HL-60/S4 treated with retinoic acid at 250 ng/mL for 4 days and 3 days (cell line): ENCODE measurements around the gene GASK1A.

ENCODE experiments used
- in situ Hi-C: fragments of 300-500 bp; cut with MboI; formaldehyde crosslinking; loops from 2 replicates; pipeline ENCODE4 v1.7.0; 2022; ENCODE audit warnings: low sequenced_read_pairs

The GASK1A gene

GRCh38 chr3:43013256-43013655 lies 34.1 kb downstream of the GASK1A start:
- in situ Hi-C loops = no loop called here

GRCh38 chr3:43013743-43014155 lies 34.6 kb downstream of the GASK1A start:
- in situ Hi-C loops = no loop called here

DNA sequence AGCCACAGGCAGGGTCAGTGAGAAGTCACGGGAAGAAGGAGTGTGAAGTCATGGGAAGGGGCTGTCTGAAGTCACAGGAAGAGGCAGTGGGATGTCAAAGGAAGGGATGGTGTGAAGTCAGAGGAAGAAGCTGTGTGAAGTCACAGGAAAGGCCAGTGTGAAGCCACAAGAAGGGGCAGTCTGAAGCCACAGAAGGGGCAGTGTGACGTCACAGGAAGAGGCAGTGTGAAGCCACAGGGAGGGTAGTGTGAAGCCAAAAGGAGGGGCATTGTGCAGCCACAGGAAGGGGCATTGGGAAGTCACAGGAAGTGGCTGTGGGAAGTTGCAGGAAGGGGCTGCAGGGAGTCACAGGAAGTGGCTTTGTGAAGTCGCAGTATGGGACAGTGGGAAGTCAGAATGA lies 35.1 kb downstream of the GASK1A start:
- in situ Hi-C loops = no loop called here

DNA sequence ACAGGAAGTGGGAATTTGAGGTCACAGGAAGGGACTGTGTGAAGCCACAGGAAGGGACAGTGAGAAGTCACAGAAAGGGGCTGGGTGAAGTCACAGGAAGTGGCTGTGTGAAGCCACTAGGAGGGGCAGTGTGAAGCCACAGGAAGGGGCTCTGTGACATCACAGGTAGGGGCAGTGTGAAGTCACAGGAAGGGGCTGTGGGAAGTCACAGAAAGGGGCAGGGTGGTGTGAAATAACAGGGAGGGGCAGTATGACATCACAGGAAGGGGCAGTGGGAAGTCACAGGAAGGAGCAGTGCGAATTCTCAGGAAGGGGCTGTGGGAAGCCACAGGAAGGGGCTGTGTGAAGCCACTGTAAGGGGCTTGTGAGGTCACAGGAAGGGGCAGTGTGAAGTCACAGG lies 35.8 kb downstream of the GASK1A start:
- in situ Hi-C loops = no loop called here

DNA sequence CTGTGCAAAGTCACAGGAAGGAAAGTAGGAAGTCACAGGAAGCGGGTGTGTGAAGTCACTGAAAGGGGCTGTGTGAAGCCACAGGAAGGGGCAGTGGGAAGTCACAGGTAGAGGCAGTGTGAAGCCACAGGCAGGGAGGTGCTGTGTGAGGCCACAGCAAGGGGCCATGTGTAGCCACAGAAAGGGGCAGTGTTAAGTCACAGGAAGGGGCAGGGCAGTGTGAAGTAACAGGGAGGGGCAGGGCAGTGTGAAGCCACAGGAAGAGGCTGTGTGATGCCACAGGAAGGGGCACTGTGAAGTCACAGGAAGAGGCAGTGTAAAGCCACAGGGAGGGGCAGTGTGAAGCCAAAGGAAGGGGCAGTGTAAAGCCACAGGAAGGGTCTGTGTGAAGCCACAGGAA lies 36.5 kb downstream of the GASK1A start:
- in situ Hi-C loops = no loop called here

- in situ Hi-C loops = no loop called here
These were observed 37.1 kb downstream of the GASK1A start for GRCh38 chr3:43015991-43016865.

- in situ Hi-C loops = no loop called here
These were observed 37.9 kb downstream of the GASK1A start for GRCh38 chr3:43017004-43017403.

- in situ Hi-C loops = no loop called here
These were observed 38.6 kb downstream of the GASK1A start for GRCh38 chr3:43017593-43018195.

DNA sequence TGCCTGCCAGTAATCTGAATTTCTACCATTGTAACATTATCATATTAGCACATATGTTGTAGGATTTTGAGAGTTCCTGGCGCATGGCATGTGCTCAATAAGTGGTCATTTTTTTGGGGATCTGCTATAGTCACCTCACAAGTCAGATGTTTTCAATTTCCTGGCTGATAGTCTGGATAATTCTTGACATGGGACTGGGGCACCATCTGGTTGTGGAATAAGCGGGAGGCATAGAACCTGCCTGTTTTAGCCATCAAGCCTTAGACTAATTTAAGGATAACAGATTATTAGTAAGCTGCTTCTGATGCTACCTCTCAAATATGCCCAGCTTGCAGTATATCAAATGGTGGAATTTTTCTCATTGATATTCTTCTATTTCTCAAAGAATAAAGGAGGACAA lies 39.1 kb downstream of the GASK1A start:
- in situ Hi-C loops = no loop called here

- in situ Hi-C loops = no loop called here
These were observed 40.1 kb downstream of the GASK1A start for GRCh38 chr3:43019006-43019809.

DNA sequence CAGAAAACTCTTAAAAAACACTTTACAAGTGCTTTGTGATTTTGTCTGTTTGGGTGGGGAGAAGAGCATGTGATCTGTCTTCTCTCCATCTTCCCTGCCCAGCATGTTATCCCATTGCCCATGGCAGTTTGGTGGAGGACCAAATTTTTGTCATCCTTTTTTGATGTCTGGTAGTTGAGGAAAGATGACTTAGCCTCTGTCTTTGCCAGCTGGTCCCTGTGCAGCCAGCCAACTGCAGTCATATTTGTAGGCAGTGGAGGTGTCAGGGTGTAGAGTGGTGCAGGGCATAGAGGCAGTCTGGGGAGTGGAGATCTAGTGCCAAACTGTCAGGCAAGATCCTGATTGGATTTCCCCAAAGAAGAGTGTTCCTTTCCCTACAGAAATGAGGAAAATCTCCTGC lies 40.7 kb downstream of the GASK1A start:
- in situ Hi-C loops = no loop called here

DNA sequence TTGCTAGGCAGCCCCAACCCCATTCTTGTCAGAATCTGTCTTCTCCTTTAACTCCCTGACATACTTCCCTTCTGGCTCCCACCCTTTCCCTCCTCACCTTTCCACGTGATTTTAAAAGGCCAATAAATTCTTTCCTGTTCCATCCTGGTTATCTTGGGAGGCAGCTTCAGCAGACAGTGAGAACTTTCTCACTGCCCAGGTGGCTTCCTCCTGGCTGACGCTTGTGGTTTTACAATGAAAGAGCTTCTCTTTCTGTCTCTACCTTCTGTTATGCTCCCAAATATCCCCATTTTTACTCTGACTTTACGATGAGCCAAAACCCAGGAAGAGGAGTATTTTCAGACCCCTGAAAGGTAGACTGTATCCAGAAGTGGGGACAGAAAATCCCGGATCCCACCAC lies 42.1 kb downstream of the GASK1A start:
- in situ Hi-C loops = no loop called here

- in situ Hi-C loops = no loop called here
These were observed 43.0 kb downstream of the GASK1A start for GRCh38 chr3:43022121-43022520.

DNA sequence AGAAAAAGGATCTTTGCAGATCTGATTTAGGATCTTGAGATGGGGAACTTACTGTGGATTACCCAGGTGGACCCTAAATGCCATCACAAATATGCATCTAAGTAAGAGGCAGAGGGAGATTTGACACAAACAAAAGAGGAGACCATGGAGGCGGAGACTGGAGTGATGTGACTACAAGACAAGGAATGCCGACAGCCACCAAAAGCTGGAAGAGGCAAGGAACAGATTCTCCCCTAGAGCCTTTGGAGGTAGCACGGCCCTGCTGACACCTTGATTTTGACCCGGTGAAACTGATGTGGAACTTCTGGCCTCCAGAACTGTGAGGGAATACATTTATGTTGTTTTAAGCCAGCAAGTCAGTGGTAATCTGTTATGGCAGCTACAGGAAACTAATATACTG lies 44.0 kb downstream of the GASK1A start:
- in situ Hi-C loops = no loop called here

- in situ Hi-C loops = no loop called here
These were observed 44.6 kb downstream of the GASK1A start for GRCh38 chr3:43023746-43024145.

DNA sequence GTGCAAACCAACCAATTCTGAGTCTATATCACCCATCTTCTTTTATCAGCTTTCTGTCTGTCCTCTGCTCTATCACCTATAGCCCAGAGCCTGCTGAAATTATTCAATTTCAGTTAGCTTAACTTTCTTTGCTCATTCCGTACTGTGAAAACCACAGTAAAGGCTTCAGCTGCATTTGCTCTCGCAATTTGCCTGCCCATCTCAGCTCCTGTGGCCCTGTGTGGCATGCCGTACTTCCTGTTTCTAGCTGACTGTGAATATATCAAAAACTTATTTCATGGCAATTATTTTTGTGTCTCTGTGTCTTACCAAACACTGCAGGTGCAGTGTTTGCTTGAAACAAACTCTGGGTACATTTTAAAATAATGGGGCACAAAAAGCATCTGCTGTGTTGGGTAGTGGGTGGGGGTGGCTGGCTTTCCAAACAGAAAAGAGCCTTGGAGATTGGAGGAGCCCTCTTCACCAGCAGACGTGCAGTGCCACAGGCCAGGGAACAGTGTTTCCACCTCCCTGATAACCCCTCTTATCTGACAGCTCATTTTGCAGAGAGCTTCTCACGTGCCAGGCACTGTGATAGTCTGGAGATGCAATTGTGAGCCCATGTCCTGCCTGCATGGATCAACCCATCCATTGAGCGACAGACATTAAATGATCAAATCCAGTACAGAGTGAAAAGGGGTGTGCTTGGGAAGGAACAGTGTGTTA lies 45.2 kb downstream of the GASK1A start:
- in situ Hi-C loops = no loop called here

GRCh38 chr3:43025423-43025822 lies 46.3 kb downstream of the GASK1A start:
- in situ Hi-C loops = no loop called here

DNA sequence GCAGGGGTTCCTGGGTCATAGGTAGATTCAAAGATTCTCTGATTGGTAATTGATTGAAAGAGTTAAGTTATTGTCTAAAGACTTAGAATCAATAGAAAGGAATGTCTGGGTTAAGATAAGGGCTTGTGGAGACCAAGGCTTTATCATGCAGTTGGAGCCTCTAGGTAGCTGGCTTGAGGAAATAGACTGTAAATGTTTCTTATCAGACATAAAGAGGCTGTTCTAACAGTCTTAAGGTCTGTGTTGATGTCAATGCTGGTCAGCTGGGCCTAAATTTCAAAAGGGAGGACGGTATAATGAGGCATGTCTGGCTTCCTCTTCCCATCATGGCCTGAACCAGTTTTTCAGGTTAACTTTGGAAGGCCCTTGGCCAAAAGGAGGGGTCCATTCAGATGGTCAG lies 48.9 kb downstream of the GASK1A start:
- in situ Hi-C loops = no loop called here

- in situ Hi-C loops = no loop called here
These were observed 49.8 kb downstream of the GASK1A start for GRCh38 chr3:43028678-43029490.
